ENCODE results near the gene TMEM239. TPM values are rescaled to one million over a fixed set of nuclear protein-coding genes. Genes with fewer than 3 reads are reported as not detected.
A peak's percentile ranks its signal among the peaks of the same experiment; 100 is the strongest.

The TMEM239 gene
- total and polyA plus RNA-seq, 9 donors = not detected

GRCh38 chr20:2800521-2801285 lies 15.5 kb upstream of the TMEM239 start, which contains the start of gene CPXM1:
TSS of gene CPXM1 (minus strand) at chr20:2800627. CDS start at chr20:2800572, 55 bp downstream.
- Histone ChIP-seq H3K27ac (no peak within 1 kb of the TSS), H3K4me3 (peak within 1 kb of the TSS; percentile 29), H3K36me3 (no peaks in the 10 kb centered on the region), H3K9me3 (no peaks in the 10 kb centered on the region), H3K4me1 (ENCODE audit: insufficient read depth) (peaks cover 7% of the 10 kb centered on the region), H3K27me3 (no peaks in the 10 kb centered on the region)
- intact Hi-C loops (cut with DNase I) = no loop called here
- DNase-seq = no peak
- WGBS, 3 donors = 6 to 22% (median 7%) methylated on average over 18 to 52 of the region's 52 CpGs
- no peak for TF ChIP-seq EP300 (IDR thresholded peaks at IDR 0.05)
- TF ChIP-seq POLR2A (IDR thresholded peaks at IDR 0.05) = no peak

GRCh38 chr20:2801286-2801728 lies 14.9 kb upstream of the TMEM239 start:
- H3K4me3 ChIP-seq = no peak overlapping the region

GRCh38 chr20:2804041-2804828 lies 11.9 kb upstream of the TMEM239 start:
- peaks cover 7% of the 10 kb centered on the region for H3K4me1 ChIP-seq (ENCODE audit: insufficient read depth)
- H3K36me3 ChIP-seq = no peaks in the 10 kb centered on the region
- H3K9me3 ChIP-seq = no peaks in the 10 kb centered on the region
- H3K4me3 ChIP-seq = no peak overlapping the region
- no peaks in the 10 kb centered on the region for H3K27me3 ChIP-seq
- intact Hi-C loops (cut with DNase I) = no loop called here
- no peak overlapping the region for H3K27ac ChIP-seq
- TF ChIP-seq EP300 (IDR thresholded peaks at IDR 0.05) = no peak
- TF ChIP-seq POLR2A (IDR thresholded peaks at IDR 0.05) = no peak
- TF ChIP-seq CTCF (IDR thresholded peaks at IDR 0.05) = no peak
- 73 to 78% (median 76%) methylated on average over 16 of the region's 16 CpGs for WGBS, 3 donors
- DNase-seq = no peak

More at GRCh38 chr20:2801286-2801728, 14.9 kb upstream of the TMEM239 start:
- Histone ChIP-seq H3K9me3 (no peaks in the 10 kb centered on the region), H3K4me1 (ENCODE audit: insufficient read depth) (peaks cover 8% of the 10 kb centered on the region), H3K36me3 (no peaks in the 10 kb centered on the region), H3K27me3 (no peaks in the 10 kb centered on the region), H3K27ac (no peak overlapping the region)
- 41 to 45% (median 42%) methylated on average over 13 of the region's 13 CpGs for WGBS, 3 donors
- intact Hi-C loops (cut with DNase I) = no loop called here
- TF ChIP-seq CTCF (IDR thresholded peaks at IDR 0.05) (no peak), POLR2A (IDR thresholded peaks at IDR 0.05) (no peak)
- DNase-seq = no peak

GRCh38 chr20:2804852-2805688 lies 11.1 kb upstream of the TMEM239 start:
- Histone ChIP-seq H3K27ac (no peak overlapping the region), H3K9me3 (no peaks in the 10 kb centered on the region), H3K27me3 (no peaks in the 10 kb centered on the region), H3K4me3 (no peak overlapping the region), H3K36me3 (no peaks in the 10 kb centered on the region), H3K4me1 (ENCODE audit: insufficient read depth) (peaks cover 4% of the 10 kb centered on the region)
- no peak for DNase-seq
- TF ChIP-seq CTCF (IDR thresholded peaks at IDR 0.05) (no peak), POLR2A (IDR thresholded peaks at IDR 0.05) (no peak), EP300 (IDR thresholded peaks at IDR 0.05) (no peak)
- intact Hi-C loops (cut with DNase I) = no loop called here
- 42 to 52% (median 47%) methylated on average over 44 to 49 of the region's 49 CpGs for WGBS, 3 donors
